Endodermal cell (in vitro differentiated cells): Measurements from ENCODE around the gene PCDH18. TPM values are rescaled to one million over a fixed set of nuclear protein-coding genes. Genes with fewer than 3 reads are reported as not detected.
"Not testable (repeated sequence)": the region's sequence is repeated elsewhere in the genome, so short reads cannot be mapped to it uniquely, and the experiment has no call there.

Experiments
- DNase-seq: peaks from one replicate; pipeline ENCODE4 v3.0.0-alpha.2; 2017
- H3K27ac ChIP-seq: 2 replicates; pipeline ENCODE4 v1.5.1; 2013; ENCODE audit warnings: mild to moderate bottlenecking, low read depth, low read length, moderate library complexity
- H3K27me3 ChIP-seq: 2 replicates; pipeline ENCODE4 v1.6.1; 2013; ENCODE audit warnings: mild to moderate bottlenecking, low read length, moderate library complexity; ENCODE audit not compliant: insufficient read depth, control insufficient read depth, poor library complexity, severe bottlenecking
- H3K36me3 ChIP-seq: 2 replicates; pipeline ENCODE4 v1.7.0; 2013; ENCODE audit warnings: mild to moderate bottlenecking, low read length, moderate library complexity; ENCODE audit not compliant: control insufficient read depth, insufficient read depth
- H3K4me1 ChIP-seq: one replicate; pipeline ENCODE4 v1.7.0; 2013; ENCODE audit warnings: low read length; ENCODE audit not compliant: control insufficient read depth, insufficient read depth
- H3K4me3 ChIP-seq: 2 replicates; pipeline ENCODE4 v1.5.1; 2013; ENCODE audit warnings: mild to moderate bottlenecking, low read length, moderate library complexity
- H3K9ac ChIP-seq: 2 replicates; pipeline ENCODE4 v1.6.1; 2013; ENCODE audit warnings: mild to moderate bottlenecking, low read length, moderate library complexity; ENCODE audit not compliant: poor library complexity, severe bottlenecking; ENCODE audit errors: extremely low read depth
- H3K9me3 ChIP-seq: 2 replicates; pipeline ENCODE4 v1.6.1; 2013; ENCODE audit warnings: mild to moderate bottlenecking, low read length, moderate library complexity; ENCODE audit not compliant: control insufficient read depth
- H3K27ac Mint-ChIP-seq: 2 replicates; pipeline ENCODE4 v1.8.0; 2020; ENCODE audit warnings: mixed read lengths
- H3K27me3 Mint-ChIP-seq: 2 replicates; pipeline ENCODE4 v1.8.0; 2021; ENCODE audit warnings: mild to moderate bottlenecking, mixed read lengths; ENCODE audit not compliant: insufficient read depth
- H3K36me3 Mint-ChIP-seq: 2 replicates; pipeline ENCODE4 v1.8.0; 2020; ENCODE audit warnings: low read depth, mixed read lengths
- H3K4me1 Mint-ChIP-seq: 2 replicates; pipeline ENCODE4 v1.8.0; 2020; ENCODE audit warnings: mixed read lengths
- H3K4me3 Mint-ChIP-seq: 2 replicates; pipeline ENCODE4 v1.8.0; 2020; ENCODE audit warnings: mild to moderate bottlenecking, moderate library complexity, mixed read lengths
- H3K9me3 Mint-ChIP-seq: 2 replicates; pipeline ENCODE4 v1.8.0; 2020; ENCODE audit warnings: mild to moderate bottlenecking, mixed read lengths
- CTCF ChIP-seq: fragments of 200-600 bp; sonication (generic); conservative IDR thresholded peaks from 2 replicates; pipeline ENCODE4 v1.5.0; 2021; ENCODE audit warnings: antibody characterized with exemption, mild to moderate bottlenecking
- WGBS, 2 experiments: methylation state at CpG; one replicate each; pipeline versions ENCODE4 v1.1.5 to v1.1.7; 2013; ENCODE audit warnings: missing lambda C conversion rate in 2 of 2, mixed read lengths in 1 of 2; ENCODE audit not compliant: insufficient coverage in 1 of 2, insufficient read length in 1 of 2; 5-methylcytosine and 5-hydroxymethylcytosine counted together
- total RNA-seq, 2 donors: library from RNA; stranded (reverse); fragmentation: NEBNext Ultra II Directional in 1 of 2; extraction: Animal tissue kit (Norgen Biotek cat#: 25700) in 1 of 2; gene quantifications; 2 replicates in 1 of 2; 3 replicates in 1 of 2; pipeline ENCODE4 v1.2.1, GENCODE V29; 2021

Gene PCDH18
- total RNA-seq, 2 donors from 2014 or later: 8.1 to 9.2 TPM

GRCh38 chr4:137495578-137495977 lies 36.7 kb downstream of the PCDH18 start:
- Histone ChIP-seq H3K4me3 (peak overlapping the region; percentile 7), H3K9me3 (peaks cover 19% of the 10 kb centered on the region), H3K27me3 (no peaks in the 10 kb centered on the region), H3K4me1 (peaks cover 5% of the 10 kb centered on the region), H3K27ac (no peak overlapping the region), H3K36me3 (no peaks in the 10 kb centered on the region), H3K9ac (no peak overlapping the region)
- peaks cover 7% of the 10 kb centered on the region for H3K36me3 Mint-ChIP-seq
- H3K4me3 Mint-ChIP-seq: peak overlapping the region; percentile 48
- DNase-seq: no peak
- 90 to 93% methylated on average over 2 of the region's 2 CpGs for WGBS, 2 experiments
- TF ChIP-seq CTCF: no peak
- H3K27ac Mint-ChIP-seq: no peak overlapping the region
- H3K4me1 Mint-ChIP-seq: peaks cover 6% of the 10 kb centered on the region
- no peaks in the 10 kb centered on the region for H3K27me3 Mint-ChIP-seq
- peaks cover 33% of the 10 kb centered on the region for H3K9me3 Mint-ChIP-seq

- H3K36me3 Mint-ChIP-seq, H3K4me3 ChIP-seq, H3K27me3 Mint-ChIP-seq, H3K36me3 ChIP-seq, H3K27ac Mint-ChIP-seq, H3K4me1 ChIP-seq, H3K9ac ChIP-seq, H3K27ac ChIP-seq, DNase-seq, H3K4me1 Mint-ChIP-seq, H3K4me3 Mint-ChIP-seq, H3K27me3 ChIP-seq: not testable (repeated sequence)
- 96 to 97% methylated on average over 10 to 11 of the region's 11 CpGs for WGBS, 2 experiments
- H3K9me3 ChIP-seq: peaks cover 14% of the 10 kb centered on the region
- peaks cover 19% of the 10 kb centered on the region for H3K9me3 Mint-ChIP-seq
Measured at GRCh38 chr4:137483313-137483959, 48.9 kb downstream of the PCDH18 start.

- not testable (repeated sequence) for H3K4me1 ChIP-seq, H3K4me1 Mint-ChIP-seq, H3K27me3 Mint-ChIP-seq, H3K4me3 ChIP-seq, DNase-seq, H3K4me3 Mint-ChIP-seq, H3K36me3 ChIP-seq, H3K9ac ChIP-seq, H3K27ac ChIP-seq, H3K27ac Mint-ChIP-seq, H3K27me3 ChIP-seq, H3K36me3 Mint-ChIP-seq
- H3K9me3 ChIP-seq: peaks cover 15% of the 10 kb centered on the region
- WGBS, 2 experiments: 83 to 97% methylated on average over 1 to 5 of the region's 5 CpGs
- peaks cover 22% of the 10 kb centered on the region for H3K9me3 Mint-ChIP-seq
Measured at GRCh38 chr4:137479657-137480056, 52.6 kb downstream of the PCDH18 start.

GRCh38 chr4:137476345-137476744 lies 55.9 kb downstream of the PCDH18 start:
- no peak for DNase-seq
- H3K36me3 Mint-ChIP-seq: peaks cover 9% of the 10 kb centered on the region

More at GRCh38 chr4:137476345-137476744, 55.9 kb downstream of the PCDH18 start:
- Histone ChIP-seq H3K27me3 (no peaks in the 10 kb centered on the region), H3K4me3 (no peak overlapping the region), H3K9me3 (peaks cover 15% of the 10 kb centered on the region), H3K36me3 (no peaks in the 10 kb centered on the region), H3K9ac (no peak overlapping the region), H3K4me1 (peaks cover 4% of the 10 kb centered on the region), H3K27ac (no peak overlapping the region)
- H3K9me3 Mint-ChIP-seq: peaks cover 22% of the 10 kb centered on the region
- no peak overlapping the region for H3K4me3 Mint-ChIP-seq
- WGBS, 2 experiments: 84 to 88% methylated on average over 4 of the region's 4 CpGs
- no peak for TF ChIP-seq CTCF
- H3K4me1 Mint-ChIP-seq: peaks cover 5% of the 10 kb centered on the region
- H3K27ac Mint-ChIP-seq: no peak overlapping the region
- no peaks in the 10 kb centered on the region for H3K27me3 Mint-ChIP-seq
